IPS-15b (cell line): ENCODE results near the gene EGF.

Source experiments
- H3K27me3 ChIP-seq: one replicate; pipeline ENCODE4 v1.6.1; 2013; ENCODE audit warnings: low read length; ENCODE audit not compliant: control insufficient read depth, insufficient read depth
- H3K36me3 ChIP-seq: one replicate; pipeline ENCODE4 v1.6.1; 2013; ENCODE audit warnings: low read length; ENCODE audit not compliant: control insufficient read depth, insufficient read depth
- H3K4me1 ChIP-seq: one replicate; pipeline ENCODE4 v1.6.1; 2013; ENCODE audit warnings: mild to moderate bottlenecking, low read length; ENCODE audit not compliant: control insufficient read depth, insufficient read depth
- H3K4me3 ChIP-seq: one replicate; pipeline ENCODE4 v1.5.1; 2013; ENCODE audit warnings: low read depth, low read length
- H3K9ac ChIP-seq: one replicate; pipeline ENCODE4 v1.6.1; 2013; ENCODE audit warnings: low read depth, mild to moderate bottlenecking, low read length
- H3K9me3 ChIP-seq: one replicate; pipeline ENCODE4 v1.6.1; 2013; ENCODE audit warnings: mild to moderate bottlenecking, low read length; ENCODE audit not compliant: control insufficient read depth, insufficient read depth

The EGF gene

GRCh38 chr4:109967798-109968520 lies 55.3 kb downstream of the EGF start:
- Histone ChIP-seq H3K4me3 (no peak overlapping the region), H3K36me3 (no peaks in the 10 kb centered on the region), H3K27me3 (no peaks in the 10 kb centered on the region), H3K4me1 (peaks cover 6% of the 10 kb centered on the region), H3K9ac (no peak overlapping the region), H3K9me3 (no peaks in the 10 kb centered on the region)

DNA sequence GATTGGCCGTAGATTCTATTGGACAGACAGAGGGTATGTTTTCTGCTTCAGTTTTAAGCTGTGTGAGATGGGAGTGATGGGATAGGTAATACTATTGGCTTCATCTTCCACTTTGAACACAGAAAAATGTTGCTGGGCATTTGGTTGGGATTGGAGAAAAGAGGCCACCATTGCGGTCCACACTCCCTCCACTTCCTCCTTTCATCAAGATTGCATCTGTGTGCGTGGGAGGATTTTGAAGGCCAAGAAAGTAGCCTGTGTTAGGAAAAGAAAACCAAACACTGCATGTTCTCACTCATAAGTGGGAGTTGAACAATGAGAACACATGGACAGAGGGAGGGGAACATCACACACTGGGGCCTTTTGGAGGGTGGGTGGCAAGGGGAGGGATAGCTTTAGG lies 56.4 kb downstream of the EGF start:
- no peak overlapping the region for H3K4me3 ChIP-seq
- no peaks in the 10 kb centered on the region for H3K36me3 ChIP-seq
- H3K9me3 ChIP-seq: no peaks in the 10 kb centered on the region
- H3K9ac ChIP-seq: no peak overlapping the region
- H3K4me1 ChIP-seq: peaks cover 9% of the 10 kb centered on the region
- H3K27me3 ChIP-seq: no peaks in the 10 kb centered on the region

DNA sequence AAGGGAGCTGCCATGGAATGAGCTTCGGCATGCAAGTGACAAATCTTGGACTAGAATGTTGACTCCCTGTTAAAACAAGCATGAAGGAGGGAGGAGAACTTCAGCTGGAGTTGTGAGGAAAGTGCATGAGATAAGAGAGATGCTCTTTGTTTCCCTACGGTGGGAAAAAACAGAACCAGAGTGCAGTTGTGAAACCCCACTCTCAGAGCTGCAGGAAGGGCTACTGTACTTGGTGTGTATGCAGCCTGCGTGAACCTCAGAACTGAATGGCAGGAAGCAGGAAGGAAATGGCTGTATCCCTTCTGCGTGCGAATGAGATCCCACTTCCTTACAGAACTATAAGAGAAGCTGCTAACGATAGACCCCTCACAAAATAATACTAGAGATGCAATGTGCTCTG lies 57.2 kb downstream of the EGF start:
- Histone ChIP-seq H3K9ac (no peak overlapping the region), H3K36me3 (no peaks in the 10 kb centered on the region), H3K27me3 (no peaks in the 10 kb centered on the region)

GRCh38 chr4:109972786-109973528 lies 60.3 kb downstream of the EGF start:
- Histone ChIP-seq H3K4me3 (peak overlapping the region; percentile 15), H3K4me1 (peaks cover 9% of the 10 kb centered on the region), H3K36me3 (no peaks in the 10 kb centered on the region)

More for the DNA sequence above, 57.2 kb downstream of the EGF start:
- Histone ChIP-seq H3K4me3 (no peak overlapping the region), H3K9me3 (no peaks in the 10 kb centered on the region), H3K4me1 (peaks cover 9% of the 10 kb centered on the region)

GRCh38 chr4:109973529-109973905 lies 60.8 kb downstream of the EGF start:
- H3K4me3 ChIP-seq: peak overlapping the region; percentile 15
- H3K36me3 ChIP-seq: no peaks in the 10 kb centered on the region
- no peak overlapping the region for H3K9ac ChIP-seq
- no peaks in the 10 kb centered on the region for H3K27me3 ChIP-seq
- H3K4me1 ChIP-seq: peaks cover 9% of the 10 kb centered on the region
- H3K9me3 ChIP-seq: no peaks in the 10 kb centered on the region

More at GRCh38 chr4:109972786-109973528, 60.3 kb downstream of the EGF start:
- Histone ChIP-seq H3K9ac (no peak overlapping the region), H3K9me3 (no peaks in the 10 kb centered on the region), H3K27me3 (no peaks in the 10 kb centered on the region)

GRCh38 chr4:109976189-109976588 lies 63.5 kb downstream of the EGF start:
- Histone ChIP-seq H3K4me1 (peaks cover 9% of the 10 kb centered on the region), H3K27me3 (no peaks in the 10 kb centered on the region), H3K36me3 (no peaks in the 10 kb centered on the region), H3K9me3 (no peaks in the 10 kb centered on the region), H3K9ac (no peak overlapping the region), H3K4me3 (no peak overlapping the region)

DNA sequence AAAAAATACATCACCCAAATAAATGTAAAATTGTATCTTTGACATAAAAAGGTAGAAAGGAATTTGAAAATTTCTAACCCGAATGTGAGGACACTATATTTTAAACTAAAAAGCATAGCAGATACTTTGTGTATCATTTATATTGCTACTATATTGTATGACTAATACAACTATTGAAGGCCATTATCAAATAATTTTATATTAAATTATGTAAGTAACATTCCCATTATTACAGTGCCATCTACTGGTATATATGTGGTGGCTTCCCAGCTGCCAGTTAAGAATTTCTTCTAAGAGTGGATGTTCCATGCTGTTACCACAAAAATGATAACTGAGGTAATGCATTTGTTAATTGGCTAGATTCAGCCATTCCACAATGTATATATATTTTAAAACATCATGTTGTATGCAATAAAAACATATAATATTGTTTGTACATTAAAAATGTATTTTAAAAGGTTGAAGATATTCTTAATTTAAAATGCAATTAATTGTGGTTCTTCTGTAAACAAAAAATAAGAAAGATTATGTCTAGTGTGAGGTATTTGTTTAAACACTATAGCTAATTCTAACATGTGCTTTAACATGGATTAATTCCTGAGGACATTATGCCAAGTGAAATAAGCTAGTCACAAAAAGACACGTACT lies 65.3 kb downstream of the EGF start:
- Histone ChIP-seq H3K9ac (no peak overlapping the region), H3K4me3 (no peak overlapping the region), H3K27me3 (no peaks in the 10 kb centered on the region), H3K36me3 (no peaks in the 10 kb centered on the region), H3K4me1 (peaks cover 2% of the 10 kb centered on the region), H3K9me3 (no peaks in the 10 kb centered on the region)

- Histone ChIP-seq H3K36me3 (no peaks in the 10 kb centered on the region), H3K27me3 (no peaks in the 10 kb centered on the region), H3K9me3 (no peaks in the 10 kb centered on the region), H3K4me1 (no peaks in the 10 kb centered on the region), H3K9ac (no peak overlapping the region), H3K4me3 (no peak overlapping the region)
These were observed 66.2 kb downstream of the EGF start for GRCh38 chr4:109978704-109979454.

GRCh38 chr4:109979920-109980717 lies 67.4 kb downstream of the EGF start:
- Histone ChIP-seq H3K27me3 (no peaks in the 10 kb centered on the region), H3K4me3 (no peak overlapping the region), H3K9ac (no peak overlapping the region), H3K36me3 (no peaks in the 10 kb centered on the region), H3K4me1 (no peaks in the 10 kb centered on the region), H3K9me3 (no peaks in the 10 kb centered on the region)

DNA sequence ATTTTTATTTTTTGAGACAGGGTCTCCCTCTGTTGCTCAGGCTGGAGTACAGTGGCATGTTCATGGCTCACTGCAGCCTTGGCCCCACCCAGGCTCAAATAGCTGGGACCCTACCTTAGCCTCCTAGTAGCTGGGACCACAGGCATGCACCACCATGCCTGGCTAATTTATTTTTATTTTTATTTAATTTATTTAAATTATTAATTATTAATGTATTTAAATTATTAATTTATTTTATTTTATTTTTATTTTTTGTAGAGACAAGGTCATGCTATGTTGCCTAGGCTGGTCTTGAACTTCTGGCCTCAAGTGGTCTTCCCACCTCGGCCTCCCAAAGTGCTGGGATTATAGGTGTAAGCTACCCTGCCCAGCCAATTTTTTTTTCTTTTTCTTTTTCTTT lies 69.3 kb downstream of the EGF start:
- no peaks in the 10 kb centered on the region for H3K27me3 ChIP-seq
- no peaks in the 10 kb centered on the region for H3K4me1 ChIP-seq
- H3K4me3 ChIP-seq: no peak overlapping the region
- no peak overlapping the region for H3K9ac ChIP-seq
- no peaks in the 10 kb centered on the region for H3K36me3 ChIP-seq
- no peaks in the 10 kb centered on the region for H3K9me3 ChIP-seq

GRCh38 chr4:109982521-109982920 lies 69.8 kb downstream of the EGF start:
- Histone ChIP-seq H3K36me3 (no peaks in the 10 kb centered on the region), H3K9ac (no peak overlapping the region), H3K27me3 (no peaks in the 10 kb centered on the region), H3K4me3 (no peak overlapping the region), H3K9me3 (no peaks in the 10 kb centered on the region), H3K4me1 (no peaks in the 10 kb centered on the region)
